Effector memory CD4-positive, alpha-beta T cell (primary cell): ENCODE data around the gene RABAC1.
"Not testable (repeated sequence)": the region's sequence is repeated elsewhere in the genome, so short reads cannot be mapped to it uniquely, and the experiment has no call there.

Experiments
- DNase-seq, 3 donors: peaks; one replicate each; pipeline ENCODE4 v3.0.0-alpha.2; 2020
- H3K27ac ChIP-seq: 2 replicates; pipeline ENCODE4 v1.7.0; 2013; ENCODE audit warnings: mild to moderate bottlenecking, low read length, moderate library complexity; ENCODE audit not compliant: insufficient read depth, poor library complexity, severe bottlenecking
- H3K27me3 ChIP-seq: replicated peaks from 2 replicates; pipeline ENCODE4 v1.7.0; 2013; ENCODE audit warnings: mild to moderate bottlenecking, low read length; ENCODE audit not compliant: insufficient read depth, control insufficient read depth, poor library complexity, severe bottlenecking
- H3K36me3 ChIP-seq: 2 replicates; pipeline ENCODE4 v1.7.0; 2013; ENCODE audit warnings: mild to moderate bottlenecking, low read length, moderate library complexity; ENCODE audit not compliant: control insufficient read depth, insufficient read depth
- H3K4me1 ChIP-seq: 2 replicates; pipeline ENCODE4 v1.7.0; 2013; ENCODE audit warnings: low read length, mild to moderate bottlenecking; ENCODE audit not compliant: control insufficient read depth, insufficient read depth, poor library complexity, severe bottlenecking
- H3K4me3 ChIP-seq: 2 replicates; pipeline ENCODE4 v1.7.0; 2013; ENCODE audit warnings: low read length, low read depth, mild to moderate bottlenecking; ENCODE audit not compliant: insufficient read depth, poor library complexity, severe bottlenecking
- H3K9me3 ChIP-seq: 2 replicates; pipeline ENCODE4 v1.7.0; 2013; ENCODE audit warnings: mild to moderate bottlenecking, low read length, moderate library complexity; ENCODE audit not compliant: control insufficient read depth

The RABAC1 gene

GRCh38 chr19:41951686-41952172 lies 7.4 kb downstream of the RABAC1 start:
- H3K36me3 ChIP-seq: peaks cover 11% of the 10 kb centered on the region
- H3K4me1 ChIP-seq: peaks cover 3% of the 10 kb centered on the region
- no peak overlapping the region for H3K4me3 ChIP-seq

GRCh38 chr19:41947091-41947490 lies 12.0 kb downstream of the RABAC1 start:
- DNase-seq: no peak
- Histone ChIP-seq H3K27ac (no peak overlapping the region), H3K4me1 (peaks cover 29% of the 10 kb centered on the region)

More at GRCh38 chr19:41951686-41952172, 7.4 kb downstream of the RABAC1 start:
- Histone ChIP-seq H3K9me3 (no peaks in the 10 kb centered on the region), H3K27ac (no peak overlapping the region), H3K27me3 (no peaks in the 10 kb centered on the region)
- peak; percentile 65 to 79 (median 78) for DNase-seq

GRCh38 chr19:41945135-41945766 lies 13.9 kb downstream of the RABAC1 start:
- DNase-seq: peak; percentile 81 to 92 (median 90)
- Histone ChIP-seq H3K27ac (peak overlapping the region; percentile 67), H3K9me3 (no peaks in the 10 kb centered on the region), H3K27me3 (no peaks in the 10 kb centered on the region), H3K4me3 (no peak overlapping the region), H3K4me1 (peaks cover 37% of the 10 kb centered on the region), H3K36me3 (no peaks in the 10 kb centered on the region)

More at GRCh38 chr19:41947091-41947490, 12.0 kb downstream of the RABAC1 start:
- H3K27me3 ChIP-seq: no peaks in the 10 kb centered on the region
- no peaks in the 10 kb centered on the region for H3K9me3 ChIP-seq
- H3K4me3 ChIP-seq: no peak overlapping the region
- no peaks in the 10 kb centered on the region for H3K36me3 ChIP-seq

GRCh38 chr19:41944336-41944735 lies 14.8 kb downstream of the RABAC1 start:
- no peaks in the 10 kb centered on the region for H3K9me3 ChIP-seq
- no peaks in the 10 kb centered on the region for H3K27me3 ChIP-seq
- H3K4me3 ChIP-seq: no peak overlapping the region
- no peaks in the 10 kb centered on the region for H3K36me3 ChIP-seq
- no peak for DNase-seq
- H3K27ac ChIP-seq: peak overlapping the region; percentile 67
- H3K4me1 ChIP-seq: peaks cover 41% of the 10 kb centered on the region

GRCh38 chr19:41941410-41942202 lies 17.5 kb downstream of the RABAC1 start:
- H3K27ac ChIP-seq: no peak overlapping the region
- no peak overlapping the region for H3K4me3 ChIP-seq
- DNase-seq: no peak
- H3K36me3 ChIP-seq: no peaks in the 10 kb centered on the region
- peaks cover 40% of the 10 kb centered on the region for H3K4me1 ChIP-seq
- no peaks in the 10 kb centered on the region for H3K27me3 ChIP-seq
- H3K9me3 ChIP-seq: no peaks in the 10 kb centered on the region

- H3K27me3 ChIP-seq: no peaks in the 10 kb centered on the region
- H3K4me1 ChIP-seq: peaks cover 33% of the 10 kb centered on the region
- H3K9me3 ChIP-seq: no peaks in the 10 kb centered on the region
- peak overlapping the region; percentile 32 for H3K27ac ChIP-seq
- no peak for DNase-seq
- H3K36me3 ChIP-seq: no peaks in the 10 kb centered on the region
- H3K4me3 ChIP-seq: peak overlapping the region; percentile 53
Measured at GRCh38 chr19:41940731-41941409, 18.3 kb downstream of the RABAC1 start.

GRCh38 chr19:41939861-41940730 lies 19.0 kb downstream of the RABAC1 start:
- no peaks in the 10 kb centered on the region for H3K27me3 ChIP-seq
- no peaks in the 10 kb centered on the region for H3K9me3 ChIP-seq
- peak overlapping the region; percentile 53 for H3K4me3 ChIP-seq
- no peaks in the 10 kb centered on the region for H3K36me3 ChIP-seq
- H3K27ac ChIP-seq: peak overlapping the region; percentile 32
- peak in 2 of 3 donors; percentile 33 to 45 for DNase-seq
- peaks cover 25% of the 10 kb centered on the region for H3K4me1 ChIP-seq

- DNase-seq, H3K27ac ChIP-seq, H3K27me3 ChIP-seq, H3K36me3 ChIP-seq, H3K4me3 ChIP-seq, H3K9me3 ChIP-seq: not testable (repeated sequence)
- H3K4me1 ChIP-seq: peaks cover 24% of the 10 kb centered on the region
Measured at GRCh38 chr19:41939209-41939608, 19.9 kb downstream of the RABAC1 start.
